SK-N-SH treated with all-trans-retinoic acid at 6 μM for 48 hours (cell line): ENCODE measurements around the gene DTD1.

ENCODE experiments used
- ARNTL ChIP-seq: fragments of 450-650 bp; formaldehyde crosslinking; IDR thresholded peaks from 2 replicates; pipeline ENCODE4 v1.5.0; 2020; ENCODE audit warnings: low read depth, mild to moderate bottlenecking, moderate library complexity, borderline replicate concordance
- CSRNP3 ChIP-seq: fragments of 250-450 bp; sonication (Bioruptor Pico); IDR thresholded peaks from 2 replicates; pipeline ENCODE4 v1.5.1; 2021; ENCODE audit warnings: mild to moderate bottlenecking, moderate library complexity
- OSR1 ChIP-seq: fragments of 250-450 bp; sonication (Bioruptor Pico); IDR thresholded peaks from 2 replicates; pipeline ENCODE4 v1.8.0; 2022; ENCODE audit warnings: moderate library complexity, mild to moderate bottlenecking, inconsistent platforms
- PATZ1 ChIP-seq: fragments of 250-450 bp; sonication (Bioruptor Pico); IDR thresholded peaks from 2 replicates; pipeline ENCODE4 v1.8.0; 2020; ENCODE audit warnings: mild to moderate bottlenecking, moderate library complexity, borderline replicate concordance
- TF ChIP-seq, protein P1 (sequence below): fragments of 250-450 bp; sonication (Bioruptor Pico); IDR thresholded peaks from 2 replicates; pipeline ENCODE4 v1.5.1; 2020; ENCODE audit warnings: low read depth, mild to moderate bottlenecking, moderate library complexity

- TF ChIP-seq PATZ1 (CRISPR knock-in tag) (no peak), OSR1 (CRISPR knock-in tag) (no peak), CSRNP3 (CRISPR knock-in tag) (no peak), ARNTL (CRISPR knock-in tag) (no peak)
- TF ChIP-seq, protein P1, sequence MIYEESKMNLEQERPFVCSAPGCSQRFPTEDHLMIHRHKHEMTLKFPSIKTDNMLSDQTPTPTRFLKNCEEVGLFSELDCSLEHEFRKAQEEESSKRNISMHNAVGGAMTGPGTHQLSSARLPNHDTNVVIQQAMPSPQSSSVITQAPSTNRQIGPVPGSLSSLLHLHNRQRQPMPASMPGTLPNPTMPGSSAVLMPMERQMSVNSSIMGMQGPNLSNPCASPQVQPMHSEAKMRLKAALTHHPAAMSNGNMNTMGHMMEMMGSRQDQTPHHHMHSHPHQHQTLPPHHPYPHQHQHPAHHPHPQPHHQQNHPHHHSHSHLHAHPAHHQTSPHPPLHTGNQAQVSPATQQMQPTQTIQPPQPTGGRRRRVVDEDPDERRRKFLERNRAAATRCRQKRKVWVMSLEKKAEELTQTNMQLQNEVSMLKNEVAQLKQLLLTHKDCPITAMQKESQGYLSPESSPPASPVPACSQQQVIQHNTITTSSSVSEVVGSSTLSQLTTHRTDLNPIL (CRISPR knock-in tag): no peak
These were observed 57.4 kb downstream of the DTD1 start for GRCh38 chr20:18645196-18645745.
